ENCODE results near the gene RNF175. TPM values are rescaled to one million over a fixed set of nuclear protein-coding genes. Genes with fewer than 3 reads are reported as not detected.

The RNF175 gene
- total RNA-seq, 1 experiment from 2014 or later: 0.54 TPM

GRCh38 chr4:153780221-153780620 is 20.4 kb upstream of the RNF175 start:
- DNase-seq: no peak
- H3K4me1 Mint-ChIP-seq (ENCODE audit: low read depth, unreplicated experiment): peaks cover 13% of the 10 kb centered on the region
- intact Hi-C loops (cut with micrococcal nuclease; ENCODE audit: unreplicated experiment): loop anchor here (10.0 kb wide), 1 partner anchor 265 kb away; no protein-coding TSS in a partner anchor
- H3K36me3 Mint-ChIP-seq (ENCODE audit: insufficient read depth, unreplicated experiment): no peaks in the 10 kb centered on the region
- H3K27ac Mint-ChIP-seq (ENCODE audit: unreplicated experiment): no peak overlapping the region
- H3K9me3 Mint-ChIP-seq (ENCODE audit: low read depth, unreplicated experiment): no peaks in the 10 kb centered on the region
- H3K4me3 Mint-ChIP-seq (ENCODE audit: low read depth, unreplicated experiment): no peak overlapping the region
- CTCF ChIA-PET: interaction anchor here (0.6 kb wide), 1 partner anchor 60 kb away, joined by 4 read pairs; no protein-coding TSS in a partner anchor
- no TSS peak for BruUV-seq (replicated peaks)
- H3K27me3 Mint-ChIP-seq (ENCODE audit: unreplicated experiment): no peaks in the 10 kb centered on the region
- TF ChIP-seq CTCF (IDR thresholded peaks at IDR 0.05; ENCODE audit: unreplicated experiment): no peak

GRCh38 chr4:153778383-153778782 is 18.6 kb upstream of the RNF175 start:
- no peaks in the 10 kb centered on the region for H3K36me3 Mint-ChIP-seq (ENCODE audit: insufficient read depth, unreplicated experiment)
- DNase-seq: no peak
- CTCF ChIA-PET: no interaction called here
- no peaks in the 10 kb centered on the region for H3K27me3 Mint-ChIP-seq (ENCODE audit: unreplicated experiment)
- TF ChIP-seq CTCF (IDR thresholded peaks at IDR 0.05; ENCODE audit: unreplicated experiment): no peak
- no TSS peak for BruUV-seq (replicated peaks)
- H3K27ac Mint-ChIP-seq (ENCODE audit: unreplicated experiment): no peak overlapping the region
- peaks cover 13% of the 10 kb centered on the region for H3K4me1 Mint-ChIP-seq (ENCODE audit: low read depth, unreplicated experiment)
- no peaks in the 10 kb centered on the region for H3K9me3 Mint-ChIP-seq (ENCODE audit: low read depth, unreplicated experiment)
- no peak overlapping the region for H3K4me3 Mint-ChIP-seq (ENCODE audit: low read depth, unreplicated experiment)
- intact Hi-C loops (cut with micrococcal nuclease; ENCODE audit: unreplicated experiment): no loop called here

GRCh38 chr4:153777421-153777820 is 17.6 kb upstream of the RNF175 start:
- TF ChIP-seq CTCF (IDR thresholded peaks at IDR 0.05; ENCODE audit: unreplicated experiment): no peak

GRCh38 chr4:153776601-153777000 is 16.8 kb upstream of the RNF175 start:
- H3K9me3 Mint-ChIP-seq (ENCODE audit: low read depth, unreplicated experiment): no peaks in the 10 kb centered on the region
- no peaks in the 10 kb centered on the region for H3K27me3 Mint-ChIP-seq (ENCODE audit: unreplicated experiment)
- no peak overlapping the region for H3K27ac Mint-ChIP-seq (ENCODE audit: unreplicated experiment)
- H3K36me3 Mint-ChIP-seq (ENCODE audit: insufficient read depth, unreplicated experiment): no peaks in the 10 kb centered on the region
- H3K4me3 Mint-ChIP-seq (ENCODE audit: low read depth, unreplicated experiment): no peak overlapping the region
- no peak for DNase-seq
- CTCF ChIA-PET: no interaction called here
- peaks cover 2% of the 10 kb centered on the region for H3K4me1 Mint-ChIP-seq (ENCODE audit: low read depth, unreplicated experiment)
- intact Hi-C loops (cut with micrococcal nuclease; ENCODE audit: unreplicated experiment): no loop called here
- TF ChIP-seq CTCF (IDR thresholded peaks at IDR 0.05; ENCODE audit: unreplicated experiment): no peak
- no TSS peak for BruUV-seq (replicated peaks)

More at GRCh38 chr4:153777421-153777820, 17.6 kb upstream of the RNF175 start:
- intact Hi-C loops (cut with micrococcal nuclease; ENCODE audit: unreplicated experiment): no loop called here
- DNase-seq: no peak
- H3K4me3 Mint-ChIP-seq (ENCODE audit: low read depth, unreplicated experiment): no peak overlapping the region
- CTCF ChIA-PET: no interaction called here
- no TSS peak for BruUV-seq (replicated peaks)
- no peaks in the 10 kb centered on the region for H3K9me3 Mint-ChIP-seq (ENCODE audit: low read depth, unreplicated experiment)
- H3K4me1 Mint-ChIP-seq (ENCODE audit: low read depth, unreplicated experiment): peaks cover 10% of the 10 kb centered on the region
- H3K27ac Mint-ChIP-seq (ENCODE audit: unreplicated experiment): no peak overlapping the region
- no peaks in the 10 kb centered on the region for H3K27me3 Mint-ChIP-seq (ENCODE audit: unreplicated experiment)
- H3K36me3 Mint-ChIP-seq (ENCODE audit: insufficient read depth, unreplicated experiment): no peaks in the 10 kb centered on the region

Data from Calu3 (cell line).